K562 (cell line): ENCODE data around the gene KIF20B. TPM values are rescaled to one million over a fixed set of nuclear protein-coding genes. Genes with fewer than 3 reads are reported as not detected.

Experiments
- ATAC-seq: fragments of 200-7000 bp; cut with Tn5 transposase; 3 replicates; pipeline ENCODE4 v1.9.1; 2020; ENCODE audit warnings: moderate library complexity
- BruUV-seq: library from RNA; stranded (reverse); fragments of 400-500 nt; replicated peaks from 2 replicates; lab custom pipeline; 2021; lab: Mats Ljungman, UMichigan
- CTCF ChIA-PET: fragments of 300-600 bp; formaldehyde crosslinking; extraction: SDS; loops from one replicate; lab custom pipeline; 2021; ENCODE audit warnings: low intra/inter-chr PET ratio; lab: Yijun Ruan, JAX
- POLR2A ChIA-PET: fragments of 300-600, 350-650 bp; sonication (Branson Sonifier 250); formaldehyde crosslinking; extraction: SDS; loops from one replicate; lab custom pipeline; 2021; ENCODE audit warnings: antibody characterized with exemption, inconsistent platforms; lab: Yijun Ruan, JAX
- DNase-seq, 4 experiments: peaks; one replicate each; pipeline versions ENCODE4 v3.0.0 to v3.0.0-alpha.2; 2011 to 2018; ENCODE audit warnings: low spot score in 3 of 4, mixed read lengths in 3 of 4; ENCODE audit errors: extremely low read depth in 1 of 4
- FAIRE-seq: peaks from 2 replicates; lab custom pipeline; 2011; peaks lifted over from hg19 to GRCh38; lab: Jason Lieb, UNC
- H2AFZ ChIP-seq: 2 replicates; pipeline ENCODE4 v1.6.0; 2011; ENCODE audit warnings: low read depth, low read length, control low read depth, inconsistent platforms
- H3K27ac ChIP-seq: fragments of 200-600 bp; 3 replicates; pipeline ENCODE4 v1.8.0; 2011; ENCODE audit warnings: low read depth, mild to moderate bottlenecking, control low read depth, inconsistent platforms, low read length, moderate library complexity, mixed read lengths; ENCODE audit errors: extremely low read depth
- H3K27me3 ChIP-seq, 2 experiments: fragments of 300-600 bp in 1 of 2; 2 replicates in 1 of 2; 3 replicates in 1 of 2; pipeline versions ENCODE4 v1.6.0 to v1.8.0; 2011; ENCODE audit warnings: inconsistent platforms in 2 of 2, low read length in 2 of 2, mild to moderate bottlenecking in 1 of 2, mixed read lengths in 1 of 2, moderate library complexity in 1 of 2; ENCODE audit not compliant: control insufficient read depth in 2 of 2, insufficient read depth in 2 of 2
- H3K36me3 ChIP-seq: fragments of 300-600 bp; 3 replicates; pipeline ENCODE4 v1.8.0; 2011; ENCODE audit warnings: mild to moderate bottlenecking, low read length, inconsistent platforms; ENCODE audit not compliant: control insufficient read depth, insufficient read depth
- H3K4me1 ChIP-seq, 2 experiments: fragments of 200-600 bp in 1 of 2; replicated peaks in 1 of 2; 2 replicates in 1 of 2; 3 replicates in 1 of 2; pipeline versions ENCODE4 v1.5.1 to v1.8.0; 2011; ENCODE audit warnings: inconsistent platforms in 2 of 2, low read length in 2 of 2, mild to moderate bottlenecking in 1 of 2, mixed read lengths in 1 of 2, moderate library complexity in 1 of 2; ENCODE audit not compliant: control insufficient read depth in 2 of 2, insufficient read depth in 2 of 2
- H3K4me2 ChIP-seq: 2 replicates; pipeline ENCODE4 v1.6.1; 2011; ENCODE audit warnings: low read length, control low read depth, inconsistent platforms, mixed read lengths; ENCODE audit not compliant: insufficient read depth
- H3K4me3 ChIP-seq: fragments of 200-600 bp; sonication (generic), shearing (Covaris generic); 2 replicates; pipeline ENCODE4 v1.5.1; 2016; ENCODE audit warnings: control low read depth, inconsistent platforms
- H3K79me2 ChIP-seq: fragments of 200-600 bp; 3 replicates; pipeline ENCODE4 v1.8.0; 2011; ENCODE audit warnings: low read length, inconsistent platforms; ENCODE audit not compliant: control insufficient read depth, insufficient read depth
- H3K9ac ChIP-seq, 2 experiments: 2 replicates each; pipeline versions ENCODE4 v1.6.0 to v1.6.1; 2011; ENCODE audit warnings: low read depth in 2 of 2, low read length in 2 of 2, control low read depth in 1 of 2, inconsistent platforms in 1 of 2, mild to moderate bottlenecking in 1 of 2, mixed read lengths in 1 of 2; ENCODE audit not compliant: insufficient read depth in 1 of 2
- H3K9me1 ChIP-seq: one replicate; pipeline ENCODE4 v1.6.0; 2011; ENCODE audit warnings: inconsistent platforms, mild to moderate bottlenecking, low read length, moderate library complexity; ENCODE audit not compliant: control insufficient read depth, insufficient read depth
- H3K9me3 ChIP-seq: replicated peaks from 2 replicates; pipeline ENCODE4 v1.5.1; 2011; ENCODE audit warnings: low read depth, low read length, inconsistent platforms; ENCODE audit not compliant: control insufficient read depth, insufficient read depth
- H4K20me1 ChIP-seq: replicated peaks from 2 replicates; pipeline ENCODE4 v1.6.1; 2011; ENCODE audit warnings: low read length, inconsistent platforms, mixed read lengths; ENCODE audit not compliant: control insufficient read depth, insufficient read depth
- BRD4 ChIP-seq: fragments of 200-600 bp; sonication (generic); IDR thresholded peaks from 2 replicates; pipeline ENCODE4 v1.6.1; 2017; ENCODE audit warnings: inconsistent platforms
- CC2D1A ChIP-seq: fragments of 450-650 bp; IDR thresholded peaks from 2 replicates; pipeline ENCODE4 v1.6.1; 2017; ENCODE audit warnings: mild to moderate bottlenecking
- PKNOX1 ChIP-seq: fragments of 450-650 bp; IDR thresholded peaks from 2 replicates; pipeline ENCODE4 v1.6.1; 2016
- POLR2A ChIP-seq: fragments of 450-650 bp; conservative IDR thresholded peaks from 2 replicates; pipeline ENCODE4 v1.6.1; 2016
- SMAD3 ChIP-seq: fragments of 450-650 bp; formaldehyde crosslinking; conservative IDR thresholded peaks from 2 replicates; pipeline ENCODE4 v1.4.0; 2020; ENCODE audit warnings: mild to moderate bottlenecking
- SRSF1 ChIP-seq: fragments of 200-400 bp; formaldehyde crosslinking; IDR thresholded peaks from 2 replicates; pipeline ENCODE4 v1.6.1; 2017; ENCODE audit warnings: mild to moderate bottlenecking, low read depth, low read length, moderate library complexity
- ZBTB1 ChIP-seq: sonication (generic); formaldehyde crosslinking; IDR thresholded peaks from 2 replicates; pipeline ENCODE4 v1.8.1; 2023; ENCODE audit warnings: missing genetic modification reagents, low read depth, mild to moderate bottlenecking, borderline replicate concordance
- ZNF3 ChIP-seq: fragments of 250-450 bp; sonication (Bioruptor Pico); IDR thresholded peaks from 2 replicates; pipeline ENCODE4 v1.5.0; 2021; ENCODE audit warnings: mild to moderate bottlenecking, moderate library complexity
- WGBS: fragments of 100-300 bp; shearing (Covaris generic); methylation state at CpG from one replicate; pipeline ENCODE4 v1.1.6; 2016; ENCODE audit warnings: low coverage, mixed read lengths; ENCODE audit not compliant: insufficient coverage; ENCODE audit errors: missing lambda C conversion rate; 5-methylcytosine and 5-hydroxymethylcytosine counted together
- in situ Hi-C: fragments of 300-500 bp; cut with MboI; formaldehyde crosslinking; loops from 4 replicates; pipeline ENCODE4 v1.15.0; 2018; ENCODE audit warnings: inconsistent platforms, mixed read lengths
- intact Hi-C: fragments of 100-400 bp; cut with micrococcal nuclease; formaldehyde crosslinking; loops from 2 replicates; pipeline ENCODE4 v1.14.2; 2022
- polyA plus RNA-seq, 8 experiments: library from polyadenylated mRNA; depleted of rRNA in 4 of 8; stranded (reverse) in 5 of 8; unstranded in 3 of 8; fragments of >200 nt; fragmentation: Nextera tagmentation in 2 of 8; fragmentation: Illumina TruSeq in 1 of 8; extraction: Ambion mirVana in 2 of 8; extraction: Trizol in 1 of 8; gene quantifications; 2 replicates each; pipeline versions ENCODE4 v1.2.1 to v1.2.3, GENCODE V29; 2011 to 2014; ENCODE audit warnings: inconsistent platforms in 1 of 8, missing spikeins in 1 of 8
- total RNA-seq, 7 experiments: library from RNA; depleted of rRNA in 6 of 7; stranded (reverse); fragments of >200 nt in 6 of 7; fragmentation: Illumina TruSeq in 2 of 7; extraction: Trizol in 2 of 7; gene quantifications; 2 replicates each; pipeline versions ENCODE4 v1.2.1 to v1.2.3, GENCODE V29; 2011 to 2021; ENCODE audit warnings: low replicate concordance in 1 of 7

The KIF20B gene
- total and polyA plus RNA-seq, 9 of the 15 experiments (the other 6 are each of a cell fraction or from before 2014, with no cell fraction given) = 18.6 to 56.5 (median 32.9) TPM

GRCh38 chr10:89793649-89794254 lies 92.4 kb downstream of the KIF20B start (continued):
- TF ChIP-seq BRD4 = no peak
- no peak for TF ChIP-seq ZBTB1 (CRISPR knock-in tag)
- TF ChIP-seq ZNF3 (CRISPR knock-in tag) = no peak
- TF ChIP-seq PKNOX1 = no peak
- TF ChIP-seq SRSF1 = no peak

GRCh38 chr10:89795840-89796239 lies 94.5 kb downstream of the KIF20B start:
- BruUV-seq = no TSS peak
- Histone ChIP-seq H2AFZ (no peak overlapping the region), H3K4me2 (no peak overlapping the region), H3K4me1 (no peaks in the 10 kb centered on the region), H4K20me1 (no peaks in the 10 kb centered on the region), H3K9me1 (no peaks in the 10 kb centered on the region), H3K27me3 (no peaks in the 10 kb centered on the region), H3K36me3 (no peaks in the 10 kb centered on the region), H3K79me2 (no peaks in the 10 kb centered on the region), H3K9ac (no peak overlapping the region), H3K9me3 (no peaks in the 10 kb centered on the region), H3K4me3 (no peak overlapping the region), H3K27ac (no peak overlapping the region)
- ChIA-PET CTCF (interaction anchor here (0.6 kb wide), 1 partner anchor 1070 kb away, joined by 3 read pairs; no protein-coding TSS in a partner anchor), POLR2A (no interaction called here)
- intact Hi-C loops (loop anchor here (10.0 kb wide), 2 partner anchors 339 to 949 kb away; no protein-coding TSS in a partner anchor), in situ Hi-C loops (no loop called here)
- no peak for TF ChIP-seq CC2D1A
- no peak for TF ChIP-seq POLR2A
- TF ChIP-seq SMAD3 (CRISPR knock-in tag) = no peak
- ATAC-seq (no peak), FAIRE-seq (no peak), DNase-seq (peak in 1 of 4 experiments; percentile 3)
- no CpG with 5 or more reads among the region's 1 CpG for WGBS
